ENCODE results near the gene PRDM16. TPM values are rescaled to one million over a fixed set of nuclear protein-coding genes. Genes with fewer than 3 reads are reported as not detected.

The PRDM16 gene
- total RNA-seq, 1 donor, result 6.5 TPM

DNA sequence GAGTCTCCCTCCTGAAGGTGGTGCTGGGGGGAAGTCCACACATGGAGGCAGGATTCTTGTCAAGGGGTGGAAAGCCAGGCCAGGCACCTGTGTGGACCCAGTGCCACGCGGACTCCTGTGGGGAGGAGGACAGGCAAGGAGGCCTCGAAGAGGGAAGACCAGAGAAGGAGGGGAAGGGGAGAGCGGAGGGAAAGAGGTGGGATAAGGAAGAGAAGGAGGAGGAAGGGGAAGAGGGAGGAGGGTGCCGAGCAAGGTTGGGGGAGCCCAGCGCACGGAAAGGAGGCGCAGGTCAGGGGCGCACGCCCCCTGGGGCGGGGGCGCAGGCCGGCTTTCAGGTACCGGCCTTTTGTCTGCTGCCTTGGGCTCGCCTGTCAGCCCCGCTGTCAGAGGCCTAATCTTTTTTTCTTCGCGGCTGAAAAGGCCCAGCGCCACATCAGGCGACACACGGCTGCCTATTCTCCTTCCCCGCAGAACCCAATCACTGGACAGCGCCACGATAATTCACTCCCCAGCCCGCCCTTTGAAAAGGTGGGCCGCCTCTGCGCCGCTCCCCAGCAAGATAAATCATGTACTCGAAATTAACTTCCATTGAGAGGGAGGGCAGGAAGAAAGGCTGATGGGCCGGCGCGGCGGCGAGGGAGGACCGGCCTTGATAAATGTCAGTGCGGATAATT, 42.5 kb downstream of the PRDM16 start:
- TF ChIP-seq, protein P1, sequence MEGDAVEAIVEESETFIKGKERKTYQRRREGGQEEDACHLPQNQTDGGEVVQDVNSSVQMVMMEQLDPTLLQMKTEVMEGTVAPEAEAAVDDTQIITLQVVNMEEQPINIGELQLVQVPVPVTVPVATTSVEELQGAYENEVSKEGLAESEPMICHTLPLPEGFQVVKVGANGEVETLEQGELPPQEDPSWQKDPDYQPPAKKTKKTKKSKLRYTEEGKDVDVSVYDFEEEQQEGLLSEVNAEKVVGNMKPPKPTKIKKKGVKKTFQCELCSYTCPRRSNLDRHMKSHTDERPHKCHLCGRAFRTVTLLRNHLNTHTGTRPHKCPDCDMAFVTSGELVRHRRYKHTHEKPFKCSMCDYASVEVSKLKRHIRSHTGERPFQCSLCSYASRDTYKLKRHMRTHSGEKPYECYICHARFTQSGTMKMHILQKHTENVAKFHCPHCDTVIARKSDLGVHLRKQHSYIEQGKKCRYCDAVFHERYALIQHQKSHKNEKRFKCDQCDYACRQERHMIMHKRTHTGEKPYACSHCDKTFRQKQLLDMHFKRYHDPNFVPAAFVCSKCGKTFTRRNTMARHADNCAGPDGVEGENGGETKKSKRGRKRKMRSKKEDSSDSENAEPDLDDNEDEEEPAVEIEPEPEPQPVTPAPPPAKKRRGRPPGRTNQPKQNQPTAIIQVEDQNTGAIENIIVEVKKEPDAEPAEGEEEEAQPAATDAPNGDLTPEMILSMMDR (IDR thresholded peaks at IDR 0.05; ENCODE audit: extremely low read depth, low read depth, low read length), result no peak
- H3K4me2 ChIP-seq (ENCODE audit: insufficient read depth, low read length), result no peak overlapping the region
- H3K4me1 ChIP-seq (ENCODE audit: insufficient read depth, low read length), result peaks cover 3% of the 10 kb centered on the region
- no peaks in the 10 kb centered on the region for H4K20me1 ChIP-seq (ENCODE audit: insufficient read depth, low read length)
- no peaks in the 10 kb centered on the region for H3K9me3 ChIP-seq (ENCODE audit: low read depth, low read length)
- no peak overlapping the region for H3K27ac ChIP-seq (ENCODE audit: low read depth, low read length)
- H3K27me3 ChIP-seq (ENCODE audit: insufficient read depth, low read length), result no peaks in the 10 kb centered on the region
- H3K79me2 ChIP-seq (ENCODE audit: insufficient read depth, low read length), result no peaks in the 10 kb centered on the region
- DNase-seq (ENCODE audit: insufficient read length, low spot score, missing footprints), result no peak
- H3K36me3 ChIP-seq (ENCODE audit: insufficient read depth, low read length), result no peaks in the 10 kb centered on the region
- no peak overlapping the region for H2AFZ ChIP-seq (ENCODE audit: low read length)
- H3K4me3 ChIP-seq (ENCODE audit: insufficient read depth, low read length), result no peak overlapping the region

DNA sequence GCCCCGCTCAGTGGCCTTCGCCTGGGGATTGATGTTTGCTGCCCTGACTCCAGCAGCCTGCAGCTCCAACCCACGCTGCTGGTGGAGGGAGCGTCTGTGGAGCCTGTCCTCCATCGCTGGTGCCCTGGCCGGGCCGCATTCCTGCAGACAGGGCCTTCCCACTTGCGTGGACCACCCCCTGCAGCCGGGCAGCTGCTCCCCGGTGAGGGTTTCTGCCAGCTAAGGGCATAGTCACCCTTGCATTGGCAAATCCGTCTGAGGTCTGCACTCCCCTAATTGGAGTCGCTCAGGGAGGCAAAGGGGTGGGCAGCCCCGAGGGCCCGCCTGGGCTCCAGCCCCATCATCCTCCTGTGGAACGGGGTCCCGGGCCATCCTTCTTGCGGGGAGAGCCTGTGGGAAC, 43.5 kb downstream of the PRDM16 start:
- no peak overlapping the region for H3K4me3 ChIP-seq (ENCODE audit: insufficient read depth, low read length)
- TF ChIP-seq, protein P1 (IDR thresholded peaks at IDR 0.05; ENCODE audit: extremely low read depth, low read depth, low read length), result no peak
- H4K20me1 ChIP-seq (ENCODE audit: insufficient read depth, low read length), result no peaks in the 10 kb centered on the region
- H3K36me3 ChIP-seq (ENCODE audit: insufficient read depth, low read length), result no peaks in the 10 kb centered on the region
- no peak overlapping the region for H3K27ac ChIP-seq (ENCODE audit: low read depth, low read length)
- H3K9me3 ChIP-seq (ENCODE audit: low read depth, low read length), result no peaks in the 10 kb centered on the region
- H3K27me3 ChIP-seq (ENCODE audit: insufficient read depth, low read length), result no peaks in the 10 kb centered on the region
- peaks cover 3% of the 10 kb centered on the region for H3K4me1 ChIP-seq (ENCODE audit: insufficient read depth, low read length)
- no peak overlapping the region for H3K4me2 ChIP-seq (ENCODE audit: insufficient read depth, low read length)
- H3K79me2 ChIP-seq (ENCODE audit: insufficient read depth, low read length), result no peaks in the 10 kb centered on the region
- no peak overlapping the region for H2AFZ ChIP-seq (ENCODE audit: low read length)
- no peak for DNase-seq (ENCODE audit: insufficient read length, low spot score, missing footprints)

DNA sequence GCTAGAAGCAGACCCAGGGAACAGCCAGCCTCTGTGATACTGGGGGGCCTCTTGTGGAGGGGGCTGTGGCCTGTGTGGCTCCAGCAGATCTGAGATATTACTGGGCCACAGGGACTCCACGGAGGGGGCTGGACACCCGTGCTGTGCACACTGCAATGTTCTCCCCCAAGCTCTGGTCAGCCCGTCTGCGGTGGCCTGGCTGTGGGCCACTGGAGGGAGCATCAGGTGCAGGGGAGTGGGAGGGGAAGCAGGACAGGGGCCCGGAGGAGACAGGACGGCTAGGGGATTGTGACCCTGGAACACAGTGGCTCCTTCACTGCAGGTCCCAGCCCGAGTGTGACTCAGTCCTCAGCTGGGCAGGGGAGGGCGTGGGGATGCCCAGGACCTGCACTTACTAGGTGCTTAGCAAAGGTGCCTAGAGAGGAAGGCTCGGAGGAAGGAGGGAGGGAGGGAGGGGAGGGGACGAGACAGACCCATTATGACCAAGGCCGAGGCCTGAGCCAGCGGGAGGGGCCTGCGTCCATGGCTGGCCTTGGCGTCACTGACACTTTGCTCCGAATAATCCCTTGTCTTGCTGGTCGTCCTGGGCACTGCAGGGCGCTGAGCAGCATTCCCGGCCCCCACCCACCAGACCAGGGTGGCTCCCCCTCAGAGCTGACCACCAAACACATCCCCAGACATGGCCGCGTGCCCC, 44.2 kb downstream of the PRDM16 start:
- H3K27me3 ChIP-seq (ENCODE audit: insufficient read depth, low read length), result no peaks in the 10 kb centered on the region
- no peak overlapping the region for H3K4me3 ChIP-seq (ENCODE audit: insufficient read depth, low read length)
- no peak for DNase-seq (ENCODE audit: insufficient read length, low spot score, missing footprints)
- no peaks in the 10 kb centered on the region for H3K36me3 ChIP-seq (ENCODE audit: insufficient read depth, low read length)
- H3K4me2 ChIP-seq (ENCODE audit: insufficient read depth, low read length), result peak overlapping the region; percentile 32
- H3K9me3 ChIP-seq (ENCODE audit: low read depth, low read length), result no peaks in the 10 kb centered on the region
- no peak overlapping the region for H3K27ac ChIP-seq (ENCODE audit: low read depth, low read length)
- peaks cover 3% of the 10 kb centered on the region for H3K4me1 ChIP-seq (ENCODE audit: insufficient read depth, low read length)
- H3K79me2 ChIP-seq (ENCODE audit: insufficient read depth, low read length), result no peaks in the 10 kb centered on the region
- TF ChIP-seq, protein P1 (IDR thresholded peaks at IDR 0.05; ENCODE audit: extremely low read depth, low read depth, low read length), result no peak
- H4K20me1 ChIP-seq (ENCODE audit: insufficient read depth, low read length), result no peaks in the 10 kb centered on the region
- no peak overlapping the region for H2AFZ ChIP-seq (ENCODE audit: low read length)

DNA sequence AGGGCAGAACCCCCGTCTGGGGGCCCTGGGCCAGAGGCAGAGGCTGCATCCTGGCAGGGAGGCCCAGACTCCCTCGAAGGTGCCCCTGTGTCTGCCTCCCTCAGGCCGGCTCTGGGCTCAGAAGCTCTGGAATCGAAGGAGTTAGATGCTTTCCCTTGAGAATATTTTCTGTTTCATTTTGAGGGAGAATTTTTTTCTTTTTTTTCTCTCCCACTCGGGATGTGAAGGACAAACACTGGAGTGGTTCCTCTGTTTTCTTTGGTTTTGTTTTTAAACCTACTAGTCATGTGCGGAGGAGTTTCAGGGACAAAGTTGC, 44.7 kb downstream of the PRDM16 start:
- no peaks in the 10 kb centered on the region for H3K79me2 ChIP-seq (ENCODE audit: insufficient read depth, low read length)
- H3K4me2 ChIP-seq (ENCODE audit: insufficient read depth, low read length), result peak overlapping the region; percentile 32
- H3K27me3 ChIP-seq (ENCODE audit: insufficient read depth, low read length), result no peaks in the 10 kb centered on the region
- TF ChIP-seq, protein P1 (IDR thresholded peaks at IDR 0.05; ENCODE audit: extremely low read depth, low read depth, low read length), result no peak
- H4K20me1 ChIP-seq (ENCODE audit: insufficient read depth, low read length), result no peaks in the 10 kb centered on the region
- no peaks in the 10 kb centered on the region for H3K9me3 ChIP-seq (ENCODE audit: low read depth, low read length)
- peaks cover 3% of the 10 kb centered on the region for H3K4me1 ChIP-seq (ENCODE audit: insufficient read depth, low read length)
- H2AFZ ChIP-seq (ENCODE audit: low read length), result no peak overlapping the region
- DNase-seq (ENCODE audit: insufficient read length, low spot score, missing footprints), result peak; percentile 93
- H3K36me3 ChIP-seq (ENCODE audit: insufficient read depth, low read length), result no peaks in the 10 kb centered on the region
- H3K27ac ChIP-seq (ENCODE audit: low read depth, low read length), result no peak overlapping the region
- H3K4me3 ChIP-seq (ENCODE audit: insufficient read depth, low read length), result no peak overlapping the region

Data from osteoblast (primary cell).